GM23248 (cell line): ENCODE measurements around the gene USP34.

Source experiments
- EZH2 ChIP-seq: fragments of 200-600 bp; sonication (generic); IDR thresholded peaks from 2 replicates; pipeline ENCODE4 v1.6.1; 2018; ENCODE audit warnings: antibody characterized with exemption, mild to moderate bottlenecking; ENCODE audit not compliant: insufficient read depth, poor library complexity, severe bottlenecking
- EZH2phosphoT487 ChIP-seq: fragments of 200-600 bp; sonication (generic); IDR thresholded peaks from 2 replicates; pipeline ENCODE4 v1.6.1; 2018; ENCODE audit warnings: antibody characterized with exemption, moderate library complexity, mild to moderate bottlenecking, low read depth; ENCODE audit not compliant: insufficient read depth

DNA sequence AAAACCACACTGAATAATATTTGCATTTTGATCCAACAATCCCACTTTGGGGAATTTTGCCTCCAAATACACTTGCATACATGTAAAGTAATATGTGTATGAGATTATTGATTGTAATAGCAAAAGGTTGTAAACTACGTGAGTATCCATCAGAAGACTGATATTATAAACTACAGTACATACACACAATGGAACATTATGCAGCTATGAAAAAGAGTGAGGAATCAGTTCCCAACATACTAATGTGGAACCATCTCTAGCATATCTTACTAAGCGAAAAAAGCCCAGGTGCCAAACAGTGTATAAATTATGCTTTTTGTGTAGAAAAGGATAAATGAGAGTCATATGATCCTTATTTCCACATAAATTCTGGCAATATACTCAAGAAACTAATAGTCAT is 324.9 kb downstream of the USP34 start:
- no peak for TF ChIP-seq EZH2
- TF ChIP-seq EZH2phosphoT487: no peak
